Esophagus muscularis mucosa (tissue), 4 donors: ENCODE data around the gene AMOTL1.

ENCODE experiments used
- CTCF ChIP-seq, 3 experiments: fragments of 200-600 bp in 2 of 3; fragments of 450-650 bp in 1 of 3; sonication (generic) in 2 of 3; IDR thresholded peaks; one replicate each; pipeline ENCODE4 v1.5.1; 2017 to 2019; ENCODE audit warnings: antibody characterized with exemption in 3 of 3, mild to moderate bottlenecking in 2 of 3, moderate library complexity in 1 of 3
- EP300 ChIP-seq: sonication (generic); formaldehyde crosslinking; IDR thresholded peaks from one replicate; pipeline ENCODE4 v1.6.1; 2017; ENCODE audit warnings: antibody characterized with exemption
- POLR2A ChIP-seq: fragments of 450-650 bp; IDR thresholded peaks from one replicate; pipeline ENCODE4 v1.6.1; 2017; ENCODE audit warnings: antibody characterized with exemption, moderate library complexity, mild to moderate bottlenecking, low read depth
- POLR2AphosphoS5 ChIP-seq, 2 donors: sonication (generic); formaldehyde crosslinking; IDR thresholded peaks; one replicate each; pipeline ENCODE4 v1.6.1; 2017; ENCODE audit warnings: antibody characterized with exemption in 2 of 2

DNA sequence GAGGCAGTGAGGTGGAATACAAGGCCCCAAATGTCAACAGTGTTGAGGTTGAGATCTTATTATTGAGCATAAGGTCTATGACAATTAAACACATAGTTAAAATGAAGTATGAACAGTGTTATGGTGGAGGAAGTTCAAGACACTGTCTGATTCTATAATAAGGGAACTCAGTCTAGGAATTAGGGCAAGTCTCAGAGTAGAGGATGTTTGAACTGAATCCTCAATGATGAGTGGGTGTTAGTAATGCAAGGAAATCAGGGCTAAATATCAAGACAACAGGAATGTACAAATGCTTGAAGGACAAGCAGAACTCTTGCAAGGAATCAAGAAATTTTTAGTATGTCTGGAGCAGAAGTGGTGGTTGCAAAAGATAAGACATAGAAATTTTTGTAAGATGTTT, 152.2 kb downstream of the AMOTL1 start:
- TF ChIP-seq POLR2AphosphoS5 (IDR thresholded peaks at IDR 0.05) = no peak
- TF ChIP-seq POLR2A = no peak
- TF ChIP-seq CTCF (IDR thresholded peaks at IDR 0.05) = no peak
- TF ChIP-seq EP300 = no peak
